ENCODE data around the gene MAP2K5.

The MAP2K5 gene

GRCh38 chr15:67707520-67708283 is 165.2 kb downstream of the MAP2K5 start:
- DNase-seq (ENCODE audit: extremely low spot score): no peak
- CTCF ChIA-PET: no interaction called here
- TF ChIP-seq, protein P1, sequence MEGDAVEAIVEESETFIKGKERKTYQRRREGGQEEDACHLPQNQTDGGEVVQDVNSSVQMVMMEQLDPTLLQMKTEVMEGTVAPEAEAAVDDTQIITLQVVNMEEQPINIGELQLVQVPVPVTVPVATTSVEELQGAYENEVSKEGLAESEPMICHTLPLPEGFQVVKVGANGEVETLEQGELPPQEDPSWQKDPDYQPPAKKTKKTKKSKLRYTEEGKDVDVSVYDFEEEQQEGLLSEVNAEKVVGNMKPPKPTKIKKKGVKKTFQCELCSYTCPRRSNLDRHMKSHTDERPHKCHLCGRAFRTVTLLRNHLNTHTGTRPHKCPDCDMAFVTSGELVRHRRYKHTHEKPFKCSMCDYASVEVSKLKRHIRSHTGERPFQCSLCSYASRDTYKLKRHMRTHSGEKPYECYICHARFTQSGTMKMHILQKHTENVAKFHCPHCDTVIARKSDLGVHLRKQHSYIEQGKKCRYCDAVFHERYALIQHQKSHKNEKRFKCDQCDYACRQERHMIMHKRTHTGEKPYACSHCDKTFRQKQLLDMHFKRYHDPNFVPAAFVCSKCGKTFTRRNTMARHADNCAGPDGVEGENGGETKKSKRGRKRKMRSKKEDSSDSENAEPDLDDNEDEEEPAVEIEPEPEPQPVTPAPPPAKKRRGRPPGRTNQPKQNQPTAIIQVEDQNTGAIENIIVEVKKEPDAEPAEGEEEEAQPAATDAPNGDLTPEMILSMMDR (IDR thresholded peaks at IDR 0.05; ENCODE audit: control extremely low read depth, extremely low read depth, low read depth, missing control alignments): no peak
- POLR2A ChIA-PET: no interaction called here

GRCh38 chr15:67708500-67708899 is 166.0 kb downstream of the MAP2K5 start:
- TF ChIP-seq, protein P1 (IDR thresholded peaks at IDR 0.05; ENCODE audit: control extremely low read depth, extremely low read depth, low read depth, missing control alignments): no peak
- POLR2A ChIA-PET: no interaction called here
- CTCF ChIA-PET: no interaction called here

DNA sequence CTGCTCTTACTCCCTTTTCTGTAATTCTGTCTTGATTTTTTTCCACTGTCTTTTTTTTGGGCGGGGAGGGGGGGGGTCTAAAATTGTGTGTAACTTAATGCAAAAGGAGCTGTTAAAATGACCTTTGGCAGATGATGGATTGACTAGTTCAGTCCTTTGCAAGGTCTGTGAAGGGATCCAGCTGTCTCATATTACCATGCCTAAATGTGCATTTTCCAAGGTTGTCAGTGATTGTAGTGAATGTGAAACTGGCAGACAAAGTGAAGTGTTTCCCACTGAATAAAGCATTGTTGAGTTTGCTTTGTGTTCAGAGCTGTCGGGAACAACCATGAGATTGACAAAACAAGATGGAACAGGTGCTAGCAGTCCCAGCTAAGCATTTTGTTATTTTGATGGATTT is 172.7 kb downstream of the MAP2K5 start:
- no peak for DNase-seq (ENCODE audit: extremely low spot score)
- ChIA-PET CTCF (interaction anchor here (1.1 kb wide), 1 partner anchor 13 kb away, joined by 3 read pairs; no protein-coding TSS in a partner anchor), POLR2A (no interaction called here)
- TF ChIP-seq, protein P1 (IDR thresholded peaks at IDR 0.05; ENCODE audit: control extremely low read depth, extremely low read depth, low read depth, missing control alignments): no peak

More at GRCh38 chr15:67708500-67708899, 166.0 kb downstream of the MAP2K5 start:
- DNase-seq (ENCODE audit: extremely low spot score): no peak

- no peak for DNase-seq (ENCODE audit: extremely low spot score)
- POLR2A ChIA-PET: no interaction called here
- CTCF ChIA-PET: interaction anchor here (1.1 kb wide), 1 partner anchor 14 kb away, joined by 3 read pairs; no protein-coding TSS in a partner anchor
- TF ChIP-seq, protein P1 (IDR thresholded peaks at IDR 0.05; ENCODE audit: control extremely low read depth, extremely low read depth, low read depth, missing control alignments): no peak
Measured at GRCh38 chr15:67716171-67716570, 173.7 kb downstream of the MAP2K5 start.

DNA sequence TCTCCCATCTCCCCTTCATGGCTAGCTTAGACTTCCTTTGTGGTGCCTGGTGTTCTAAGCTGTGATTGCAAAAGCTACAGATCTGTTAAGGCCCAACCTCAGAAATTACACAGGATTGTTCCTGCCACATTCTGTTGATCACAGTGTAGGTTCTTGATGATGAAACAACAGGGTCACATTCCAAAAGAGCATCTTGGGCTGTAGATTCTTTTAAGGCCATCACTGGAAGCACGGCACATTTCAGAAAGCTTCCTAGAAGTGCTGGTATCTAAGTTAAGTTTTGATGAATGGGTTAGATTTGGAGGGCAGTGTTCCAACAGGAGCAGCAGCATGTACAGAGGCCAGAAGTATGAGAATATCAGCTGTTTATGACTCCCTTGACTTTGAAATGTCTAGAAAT is 175.3 kb downstream of the MAP2K5 start:
- CTCF ChIA-PET: interaction anchor here (0.9 to 1.4 kb wide), 3 partner anchors 9 to 47 kb away, joined by 3 to 4 read pairs (median 3); no protein-coding TSS in a partner anchor
- no peak for DNase-seq (ENCODE audit: extremely low spot score)
- TF ChIP-seq, protein P1 (IDR thresholded peaks at IDR 0.05; ENCODE audit: control extremely low read depth, extremely low read depth, low read depth, missing control alignments): no peak
- POLR2A ChIA-PET: no interaction called here

- no peak for DNase-seq (ENCODE audit: extremely low spot score)
Measured at GRCh38 chr15:67719330-67719959, 176.9 kb downstream of the MAP2K5 start.

More at GRCh38 chr15:67719330-67719959, 176.9 kb downstream of the MAP2K5 start:
- POLR2A ChIA-PET: no interaction called here
- CTCF ChIA-PET: interaction anchor here (1.2 to 1.8 kb wide), 3 partner anchors 16 to 23 kb away, joined by 3 to 4 read pairs (median 3); no protein-coding TSS in a partner anchor
- TF ChIP-seq, protein P1 (IDR thresholded peaks at IDR 0.05; ENCODE audit: control extremely low read depth, extremely low read depth, low read depth, missing control alignments): no peak
